Glutamatergic neuron (in vitro differentiated cells): ENCODE data around the gene BSPRY. TPM values are rescaled to one million over a fixed set of nuclear protein-coding genes. Genes with fewer than 3 reads are reported as not detected.

Experiments
- DNase-seq: peaks from one replicate; pipeline ENCODE4 v3.0.0; 2022
- H3K27ac Mint-ChIP-seq: one replicate; pipeline ENCODE4 v1.8.0; 2020; ENCODE audit warnings: mild to moderate bottlenecking, mixed read lengths, inconsistent platforms; ENCODE audit not compliant: unreplicated experiment
- H3K27me3 Mint-ChIP-seq: one replicate; pipeline ENCODE4 v1.8.0; 2020; ENCODE audit warnings: mild to moderate bottlenecking, moderate library complexity, mixed read lengths, inconsistent platforms; ENCODE audit not compliant: unreplicated experiment
- H3K36me3 Mint-ChIP-seq: one replicate; pipeline ENCODE4 v1.8.0; 2020; ENCODE audit warnings: mild to moderate bottlenecking, mixed read lengths, inconsistent platforms; ENCODE audit not compliant: unreplicated experiment
- H3K4me1 Mint-ChIP-seq: one replicate; pipeline ENCODE4 v1.8.0; 2020; ENCODE audit warnings: mild to moderate bottlenecking, low read depth, mixed read lengths, inconsistent platforms; ENCODE audit not compliant: unreplicated experiment
- H3K4me3 Mint-ChIP-seq: one replicate; pipeline ENCODE4 v1.8.0; 2020; ENCODE audit warnings: mild to moderate bottlenecking, mixed read lengths, inconsistent platforms; ENCODE audit not compliant: unreplicated experiment
- H3K9me3 Mint-ChIP-seq: one replicate; pipeline ENCODE4 v1.8.0; 2020; ENCODE audit warnings: mild to moderate bottlenecking, moderate library complexity, mixed read lengths, inconsistent platforms; ENCODE audit not compliant: unreplicated experiment
- total RNA-seq: library from RNA; stranded (reverse); fragmentation: NEBNext Ultra II Directional; extraction: Animal tissue kit (Norgen Biotek cat#: 25700); gene quantifications from one replicate; pipeline ENCODE4 v1.2.1, GENCODE V29; 2021; ENCODE audit not compliant: unreplicated experiment
- TF ChIP-seq, protein P1 (sequence below): fragments of 200-600 bp; sonication (generic); IDR thresholded peaks from one replicate; pipeline ENCODE4 v1.5.0; 2021; ENCODE audit not compliant: partially characterized antibody, unreplicated experiment

Gene BSPRY
- total RNA-seq, 1 donor from 2014 or later = not detected

DNA sequence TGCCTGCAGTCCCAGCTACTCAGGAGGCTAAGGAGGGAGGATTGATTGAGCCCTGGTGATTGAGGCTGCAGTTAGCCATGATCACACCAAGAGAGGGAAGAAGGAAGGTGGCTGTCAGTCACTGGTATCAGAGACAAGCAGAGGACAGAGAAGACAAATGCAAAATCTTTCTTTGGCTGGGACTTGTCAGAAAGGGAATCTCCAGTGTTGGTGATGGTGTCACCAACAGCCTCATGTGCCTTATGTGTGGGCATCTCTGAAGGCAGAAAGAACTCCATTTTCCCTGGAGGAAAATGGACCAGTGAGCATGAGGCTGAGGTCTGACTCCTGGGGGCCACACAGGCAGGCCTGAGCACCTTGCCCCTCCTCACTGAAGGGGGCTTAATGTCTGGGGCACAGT lies 34.1 kb upstream of the BSPRY start:
- Mint-ChIP-seq H3K4me3 (no peak overlapping the region), H3K9me3 (no peaks in the 10 kb centered on the region), H3K4me1 (peaks cover 5% of the 10 kb centered on the region), H3K27ac (no peak overlapping the region), H3K36me3 (no peaks in the 10 kb centered on the region), H3K27me3 (peaks cover 2% of the 10 kb centered on the region)
- DNase-seq = no peak
- TF ChIP-seq, protein P1, sequence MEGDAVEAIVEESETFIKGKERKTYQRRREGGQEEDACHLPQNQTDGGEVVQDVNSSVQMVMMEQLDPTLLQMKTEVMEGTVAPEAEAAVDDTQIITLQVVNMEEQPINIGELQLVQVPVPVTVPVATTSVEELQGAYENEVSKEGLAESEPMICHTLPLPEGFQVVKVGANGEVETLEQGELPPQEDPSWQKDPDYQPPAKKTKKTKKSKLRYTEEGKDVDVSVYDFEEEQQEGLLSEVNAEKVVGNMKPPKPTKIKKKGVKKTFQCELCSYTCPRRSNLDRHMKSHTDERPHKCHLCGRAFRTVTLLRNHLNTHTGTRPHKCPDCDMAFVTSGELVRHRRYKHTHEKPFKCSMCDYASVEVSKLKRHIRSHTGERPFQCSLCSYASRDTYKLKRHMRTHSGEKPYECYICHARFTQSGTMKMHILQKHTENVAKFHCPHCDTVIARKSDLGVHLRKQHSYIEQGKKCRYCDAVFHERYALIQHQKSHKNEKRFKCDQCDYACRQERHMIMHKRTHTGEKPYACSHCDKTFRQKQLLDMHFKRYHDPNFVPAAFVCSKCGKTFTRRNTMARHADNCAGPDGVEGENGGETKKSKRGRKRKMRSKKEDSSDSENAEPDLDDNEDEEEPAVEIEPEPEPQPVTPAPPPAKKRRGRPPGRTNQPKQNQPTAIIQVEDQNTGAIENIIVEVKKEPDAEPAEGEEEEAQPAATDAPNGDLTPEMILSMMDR = no peak

DNA sequence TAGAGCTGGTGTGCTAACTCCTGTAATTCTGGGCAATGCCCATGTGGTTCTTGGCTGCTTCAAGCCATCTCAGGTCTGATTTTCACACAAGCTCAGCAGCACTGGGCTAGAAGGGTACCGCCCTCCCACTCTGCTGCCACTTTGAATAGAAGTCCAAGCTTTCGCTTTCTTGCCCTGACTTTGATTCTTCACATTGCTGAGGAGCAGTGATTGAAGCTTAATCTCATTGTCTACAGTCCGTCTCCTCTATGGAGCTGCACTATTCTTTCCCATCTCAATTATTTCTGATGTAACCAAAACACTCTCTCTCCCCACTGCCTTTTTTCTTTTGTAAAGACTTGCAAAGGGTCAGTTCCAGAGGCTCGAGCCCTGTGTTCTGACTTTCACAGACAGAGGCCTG lies 33.3 kb upstream of the BSPRY start:
- TF ChIP-seq, protein P1 = no peak
- Mint-ChIP-seq H3K27ac (no peak overlapping the region), H3K27me3 (peaks cover 2% of the 10 kb centered on the region), H3K4me3 (no peak overlapping the region), H3K36me3 (no peaks in the 10 kb centered on the region), H3K9me3 (no peaks in the 10 kb centered on the region), H3K4me1 (peaks cover 5% of the 10 kb centered on the region)
- no peak for DNase-seq

DNA sequence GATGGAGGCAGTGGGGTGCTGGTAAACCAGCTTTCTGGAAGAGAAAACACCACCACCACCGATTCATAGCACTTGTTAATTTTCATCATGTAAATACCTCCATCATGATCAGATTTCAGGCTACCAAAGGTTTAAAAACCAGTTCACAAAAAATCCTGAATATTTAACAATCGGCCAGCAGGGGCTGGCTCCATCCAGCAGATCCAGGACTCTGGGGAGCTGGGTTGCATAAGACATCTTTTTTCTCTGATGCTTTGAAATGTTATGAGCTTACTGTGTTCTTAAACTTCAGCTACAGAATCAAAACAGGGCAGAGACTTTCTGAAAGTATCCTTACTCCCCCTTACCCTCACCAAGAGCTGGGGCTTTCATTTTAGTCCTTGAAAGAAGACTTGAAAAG lies 31.6 kb upstream of the BSPRY start:
- DNase-seq = no peak
- no peak overlapping the region for H3K4me3 Mint-ChIP-seq
- H3K27me3 Mint-ChIP-seq = peaks cover 2% of the 10 kb centered on the region

DNA sequence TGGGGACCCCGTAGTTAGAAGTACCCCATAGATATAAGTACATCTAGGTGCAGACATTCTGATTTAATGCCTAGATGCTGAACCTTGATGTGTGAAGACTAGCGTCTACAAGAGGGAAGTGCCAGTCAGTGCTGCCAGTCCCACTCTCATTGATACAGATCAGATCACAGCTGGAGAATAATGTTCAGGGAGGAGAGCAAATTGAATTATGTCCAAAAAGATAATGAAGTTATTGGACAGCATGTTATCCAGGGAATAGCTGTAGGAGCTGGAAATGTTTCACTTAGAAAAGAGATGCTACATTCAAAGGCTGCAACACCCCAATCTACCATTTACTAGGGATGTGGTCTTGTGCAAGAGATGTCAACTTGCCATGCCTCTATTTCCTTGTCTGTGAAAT lies 30.3 kb upstream of the BSPRY start:
- no peaks in the 10 kb centered on the region for H3K36me3 Mint-ChIP-seq
- peaks cover 4% of the 10 kb centered on the region for H3K27me3 Mint-ChIP-seq

More for the DNA sequence above, 31.6 kb upstream of the BSPRY start:
- no peaks in the 10 kb centered on the region for H3K36me3 Mint-ChIP-seq
- H3K9me3 Mint-ChIP-seq = no peaks in the 10 kb centered on the region
- TF ChIP-seq, protein P1 = peak; percentile 22
- H3K27ac Mint-ChIP-seq = no peak overlapping the region
- peaks cover 5% of the 10 kb centered on the region for H3K4me1 Mint-ChIP-seq

DNA sequence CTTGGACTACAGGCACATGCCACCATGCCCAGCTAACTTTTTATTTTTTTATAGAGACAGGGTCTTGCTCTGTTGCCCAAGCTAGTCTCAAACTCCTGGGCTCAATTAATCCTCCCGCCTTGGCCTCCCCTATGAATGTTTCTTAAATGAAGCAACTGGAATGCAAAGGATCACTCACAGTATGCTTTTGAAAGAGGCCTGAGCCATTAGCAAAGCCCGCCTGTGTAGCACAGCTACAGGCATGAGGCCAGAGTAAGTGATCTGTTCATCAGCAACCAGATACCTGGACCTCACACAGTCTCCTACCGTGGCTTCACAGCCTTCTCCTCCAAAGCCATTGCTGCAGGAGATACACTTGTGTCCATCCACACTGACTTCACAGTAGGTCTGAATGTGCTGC lies 29.3 kb upstream of the BSPRY start:
- H3K4me1 Mint-ChIP-seq = no peaks in the 10 kb centered on the region
- H3K9me3 Mint-ChIP-seq = no peaks in the 10 kb centered on the region
- H3K27ac Mint-ChIP-seq = no peak overlapping the region
- TF ChIP-seq, protein P1 = no peak
- no peaks in the 10 kb centered on the region for H3K36me3 Mint-ChIP-seq
- H3K4me3 Mint-ChIP-seq = no peak overlapping the region
- no peak for DNase-seq
- peaks cover 4% of the 10 kb centered on the region for H3K27me3 Mint-ChIP-seq

More for the DNA sequence above, 30.3 kb upstream of the BSPRY start:
- TF ChIP-seq, protein P1 = no peak
- H3K27ac Mint-ChIP-seq = no peak overlapping the region
- no peaks in the 10 kb centered on the region for H3K9me3 Mint-ChIP-seq
- no peak overlapping the region for H3K4me3 Mint-ChIP-seq
- H3K4me1 Mint-ChIP-seq = no peaks in the 10 kb centered on the region
- no peak for DNase-seq
